ENCODE data around the gene VAMP1.
"Not testable (repeated sequence)": the region's sequence is repeated elsewhere in the genome, so short reads cannot be mapped to it uniquely, and the experiment has no call there.

Gene VAMP1

DNA sequence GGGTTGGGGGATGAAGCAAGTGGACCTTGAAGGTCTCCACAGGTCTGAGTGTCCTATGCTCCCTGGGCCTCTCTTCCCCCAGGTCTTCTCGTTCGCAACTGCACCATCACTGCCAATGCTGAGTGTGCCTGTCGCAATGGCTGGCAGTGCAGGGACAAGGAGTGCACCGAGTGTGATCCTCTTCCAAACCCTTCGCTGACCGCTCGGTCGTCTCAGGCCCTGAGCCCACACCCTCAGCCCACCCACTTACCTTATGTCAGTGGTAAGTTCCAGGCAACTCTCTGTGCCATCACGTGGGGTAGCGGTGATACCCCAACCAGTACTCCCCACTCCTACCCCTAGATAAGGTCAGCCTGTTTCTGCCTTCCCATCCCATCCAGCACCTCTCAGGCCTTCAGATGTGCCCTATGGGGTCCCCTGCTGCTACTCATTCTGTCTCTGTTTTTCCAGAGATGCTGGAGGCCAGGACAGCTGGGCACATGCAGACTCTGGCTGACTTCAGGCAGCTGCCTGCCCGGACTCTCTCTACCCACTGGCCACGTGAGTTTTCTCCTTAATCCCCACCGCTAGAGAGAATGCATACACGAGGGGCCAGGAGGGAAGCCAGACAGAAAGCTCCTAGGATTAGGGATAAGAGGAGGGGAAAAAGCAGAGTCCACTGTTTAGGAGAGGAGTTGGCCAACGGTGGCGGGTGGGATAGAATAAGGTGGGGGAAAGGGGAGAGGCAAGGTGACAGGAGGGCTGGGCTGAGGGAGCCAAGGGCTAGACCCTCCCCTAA, 20.2 kb downstream of the VAMP1 start:
- no peak for DNase-seq

DNA sequence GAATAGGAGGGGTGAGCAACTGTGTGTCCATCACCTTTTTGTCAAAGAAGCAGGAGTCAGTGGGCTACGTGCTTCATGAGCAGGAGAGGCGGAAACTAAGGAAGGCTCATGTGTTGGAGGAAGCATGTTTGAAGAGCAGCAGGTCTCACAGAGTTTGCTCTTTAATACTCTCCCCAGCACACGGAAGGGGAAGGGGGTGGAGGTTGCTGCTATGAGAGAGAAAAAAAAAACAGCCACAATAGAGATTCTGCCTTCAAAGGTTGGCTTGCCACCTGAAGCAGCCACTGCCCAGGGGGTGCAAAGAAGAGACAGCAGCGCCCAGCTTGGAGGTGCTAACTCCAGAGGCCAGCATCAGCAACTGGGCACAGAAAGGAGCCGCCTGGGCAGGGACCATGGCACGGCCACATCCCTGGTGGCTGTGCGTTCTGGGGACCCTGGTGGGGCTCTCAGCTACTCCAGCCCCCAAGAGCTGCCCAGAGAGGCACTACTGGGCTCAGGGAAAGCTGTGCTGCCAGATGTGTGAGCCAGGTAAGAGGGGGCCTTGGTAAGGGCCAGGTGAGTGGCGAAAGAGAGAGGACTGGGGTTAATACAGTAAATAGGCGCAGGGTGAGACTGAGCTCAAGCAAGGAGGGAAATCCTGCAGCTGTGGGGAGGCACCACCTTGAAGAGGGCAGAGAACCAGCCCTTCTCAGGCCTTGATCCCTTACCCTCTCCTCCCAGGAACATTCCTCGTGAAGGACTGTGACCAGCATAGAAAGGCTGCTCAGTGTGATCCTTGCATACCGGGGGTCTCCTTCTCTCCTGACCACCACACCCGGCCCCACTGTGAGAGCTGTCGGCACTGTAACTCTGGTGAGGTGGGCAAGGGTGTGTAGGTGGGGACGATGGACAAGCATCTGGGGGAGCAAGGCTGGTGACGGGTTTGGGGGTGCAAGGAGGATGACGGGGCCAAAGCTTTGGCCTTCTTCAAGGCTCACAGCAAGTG, 25.5 kb downstream of the VAMP1 start, which contains the start of gene CD27:
Gene CD27, plus strand, starts transcription at position 252 of the 985 bp plus-strand sequence. Its CDS starts 141 bp downstream, at position 393.
- DNase-seq, result no peak

DNA sequence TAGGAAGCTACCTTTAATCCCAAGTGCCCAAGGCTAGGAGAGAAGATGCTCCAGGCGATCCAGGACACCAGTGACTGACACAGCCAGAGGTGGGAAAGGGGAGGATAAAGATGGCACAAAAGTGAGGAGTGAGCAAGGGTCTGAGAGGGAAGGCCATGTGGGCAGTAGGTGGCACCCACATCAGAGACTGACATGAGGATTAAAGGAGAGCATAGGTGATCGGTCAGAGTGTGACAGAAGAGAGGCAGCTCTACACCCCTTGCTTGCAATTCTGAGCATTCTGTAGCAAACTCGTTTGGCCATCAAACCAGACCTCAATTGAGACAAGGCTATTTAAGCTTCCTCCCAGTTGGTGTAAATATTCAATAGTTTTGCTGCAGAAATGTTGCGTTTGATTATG, 26.4 kb downstream of the VAMP1 start:
- DNase-seq, result no peak

DNA sequence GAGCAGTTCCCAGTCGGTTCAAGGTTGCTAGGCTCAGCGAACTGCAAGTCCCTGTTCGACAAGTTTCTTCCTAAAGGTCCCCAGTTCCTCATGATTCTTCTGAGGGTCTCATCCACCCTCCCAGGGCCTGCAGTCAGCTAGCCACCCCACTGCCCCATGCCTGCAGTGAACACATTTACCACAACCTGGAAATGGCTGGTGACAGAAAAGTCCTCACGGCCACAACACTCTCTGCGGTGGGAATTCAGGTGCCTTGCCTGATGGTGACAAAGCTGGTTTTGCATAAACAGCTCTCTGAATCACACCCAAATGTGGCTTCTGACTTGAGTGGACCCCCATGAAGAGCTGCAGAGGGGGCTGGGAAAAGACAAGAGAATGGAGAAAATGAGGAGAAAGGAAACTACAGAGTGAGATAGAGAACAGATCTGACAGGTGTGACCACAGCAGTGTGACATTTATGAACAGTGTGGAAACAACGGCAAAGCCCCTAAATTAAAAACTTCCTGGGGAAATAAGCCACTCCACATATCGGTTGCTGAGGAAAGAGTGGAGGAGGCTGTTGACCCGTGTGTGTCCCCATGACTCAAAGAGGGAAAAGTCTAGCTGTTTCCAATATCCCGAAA, 27.0 kb downstream of the VAMP1 start:
- DNase-seq, result no peak

DNA sequence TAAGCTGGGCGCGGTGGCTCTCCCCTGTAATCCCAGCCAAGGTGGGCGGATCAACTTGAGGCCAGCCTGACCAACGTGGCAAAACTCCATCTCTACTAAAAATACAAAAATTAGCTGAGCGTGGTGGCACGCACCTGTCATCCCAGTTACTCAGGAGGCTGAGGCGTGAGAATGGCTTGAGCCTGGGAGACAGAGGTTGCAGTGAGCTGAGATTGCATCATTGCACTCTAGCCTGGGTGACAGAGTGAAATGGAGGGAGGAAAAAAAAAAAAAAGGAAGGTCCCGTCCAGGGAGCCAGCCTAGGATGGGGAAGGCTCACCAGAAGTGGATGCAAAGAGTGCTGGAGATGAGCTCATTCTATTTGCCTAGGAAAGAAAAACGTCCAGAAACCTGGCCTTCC, 27.6 kb downstream of the VAMP1 start:
- no peak for DNase-seq

DNA sequence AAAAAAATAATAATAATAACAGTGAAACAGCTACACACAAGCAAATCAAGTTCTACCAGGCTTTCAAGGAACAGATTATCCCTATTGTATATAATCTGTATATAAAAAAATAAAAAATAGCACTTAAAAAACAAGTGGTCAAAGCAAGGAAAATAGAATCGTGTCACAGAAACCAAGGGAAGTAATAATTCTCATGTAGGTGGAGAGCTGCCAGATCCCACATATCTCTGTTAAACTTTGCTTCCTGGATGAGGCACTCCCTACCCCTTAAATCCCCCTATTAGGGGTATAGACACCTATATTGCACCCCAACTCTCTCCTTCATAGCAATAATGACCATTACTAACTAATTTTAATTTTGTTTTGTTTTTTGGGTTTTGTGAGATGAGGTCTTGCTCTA, 30.1 kb downstream of the VAMP1 start:
- DNase-seq, result no peak

DNA sequence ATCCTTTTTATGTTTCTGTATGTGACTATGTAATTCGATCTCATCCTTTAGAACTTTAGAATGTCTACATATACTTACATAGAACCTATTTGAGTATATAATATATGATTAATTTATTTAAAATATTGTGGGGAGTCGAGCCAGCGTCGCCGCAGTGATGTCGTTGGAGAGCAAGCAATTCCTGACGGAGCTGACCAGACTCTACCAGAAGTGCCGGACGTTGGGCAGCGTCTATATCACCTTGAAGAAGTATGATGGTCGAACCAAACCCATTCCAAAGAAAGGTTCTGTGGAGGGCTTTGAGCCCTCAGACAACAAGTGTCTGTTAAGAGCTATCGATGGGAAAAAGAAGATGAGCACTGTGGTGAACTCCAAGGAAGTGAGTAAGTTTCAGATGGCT, 32.1 kb downstream of the VAMP1 start:
- no peak for DNase-seq

DNA sequence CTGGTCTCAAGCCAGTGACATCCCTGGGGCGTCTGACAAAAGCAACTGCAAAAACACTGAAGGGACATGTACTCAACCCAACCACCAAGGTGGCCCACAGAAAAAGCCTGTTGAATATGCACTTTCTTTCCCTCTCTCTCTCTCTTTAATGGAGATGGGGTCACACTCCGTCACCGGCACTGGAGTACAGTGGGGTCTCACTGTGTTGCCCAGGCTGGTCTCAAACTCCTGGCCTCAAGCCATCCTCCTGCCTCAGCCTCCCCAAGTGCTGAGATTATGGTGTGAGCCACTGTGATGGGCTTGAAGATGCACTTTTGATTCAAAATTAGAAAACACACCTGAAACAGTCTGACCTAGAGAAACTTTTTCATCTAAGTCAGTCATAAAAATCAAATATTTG, 32.9 kb downstream of the VAMP1 start:
- no peak for DNase-seq

DNA sequence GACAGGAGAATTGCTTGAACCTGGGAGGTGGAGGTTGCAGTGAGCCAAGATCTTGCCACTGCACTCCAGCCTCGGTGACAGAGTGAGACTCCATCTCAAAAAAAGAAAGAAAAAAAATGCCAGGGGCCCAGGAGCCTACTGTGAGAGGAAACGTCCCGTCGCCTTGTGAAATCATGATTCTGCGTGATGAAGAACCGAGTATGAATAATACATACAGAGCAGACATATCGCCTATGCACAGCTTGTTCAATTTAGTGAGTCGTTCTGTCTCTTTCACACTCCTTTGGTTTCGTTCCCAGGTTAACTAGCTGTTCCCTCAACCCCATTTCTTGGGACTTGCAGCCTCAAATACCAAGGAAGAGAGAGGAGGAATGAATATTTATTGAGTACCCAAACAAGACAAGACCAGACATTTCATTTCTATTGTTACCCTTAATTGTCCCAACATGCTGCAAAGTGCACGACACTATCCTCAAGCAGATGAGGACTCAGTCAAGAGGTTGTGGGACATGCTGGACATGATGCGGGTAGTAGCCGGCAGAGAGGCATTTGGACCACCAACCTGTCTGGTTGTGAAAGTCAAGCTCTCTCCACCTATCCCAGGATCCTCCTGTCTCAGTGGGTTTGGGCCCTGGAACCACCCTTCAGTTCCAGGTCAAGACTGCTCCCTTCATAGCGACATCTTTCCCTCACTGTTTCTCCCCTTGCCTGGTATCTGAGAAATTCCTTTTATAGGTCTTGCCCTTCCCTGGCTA, 34.3 kb downstream of the VAMP1 start:
- no peak for DNase-seq

DNA sequence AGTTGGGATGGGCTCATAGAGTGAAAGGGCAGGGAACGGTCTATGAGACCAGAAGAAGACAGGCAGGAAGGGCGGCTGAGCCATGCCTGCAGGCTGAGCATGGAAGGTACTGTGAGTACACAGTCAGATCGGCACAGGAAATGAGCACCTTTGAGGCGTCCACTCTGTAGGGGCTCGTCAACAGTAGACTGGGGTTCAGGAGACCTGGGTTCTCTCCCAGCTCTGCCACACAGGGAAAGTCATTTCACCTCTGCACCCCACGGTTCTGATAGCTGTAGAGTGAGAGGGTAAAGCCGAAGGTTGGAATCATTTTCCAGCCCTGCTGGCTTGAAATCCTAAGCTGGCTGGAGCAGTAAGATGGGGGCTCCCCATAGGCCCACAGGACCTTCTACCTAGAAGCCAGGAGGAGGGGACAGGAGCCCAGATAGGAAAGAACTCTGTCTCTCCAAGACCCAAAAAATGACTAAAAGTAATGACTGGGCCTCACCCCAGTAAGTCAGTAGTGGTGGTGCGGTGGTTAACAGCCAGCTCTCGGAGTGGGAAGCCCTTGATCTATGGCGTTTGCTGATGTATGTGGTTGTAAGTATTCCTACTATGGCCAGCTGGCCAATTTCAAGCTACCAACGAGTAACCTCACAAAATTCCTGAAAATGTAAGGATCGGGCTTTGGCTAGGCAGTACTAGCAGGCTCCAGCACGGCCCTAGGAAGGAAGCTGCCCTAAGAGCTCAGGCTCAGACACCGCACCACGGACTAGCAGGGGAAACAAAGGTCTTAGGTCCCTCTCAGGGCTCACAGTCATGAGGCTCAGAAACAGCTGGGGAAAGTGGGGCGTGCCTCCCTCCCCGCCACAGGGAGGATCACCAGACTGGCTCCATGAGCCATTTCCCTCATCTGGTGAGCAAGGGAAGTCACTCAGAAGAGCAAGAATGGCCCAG, 36.0 kb downstream of the VAMP1 start:
- DNase-seq, result no peak

DNA sequence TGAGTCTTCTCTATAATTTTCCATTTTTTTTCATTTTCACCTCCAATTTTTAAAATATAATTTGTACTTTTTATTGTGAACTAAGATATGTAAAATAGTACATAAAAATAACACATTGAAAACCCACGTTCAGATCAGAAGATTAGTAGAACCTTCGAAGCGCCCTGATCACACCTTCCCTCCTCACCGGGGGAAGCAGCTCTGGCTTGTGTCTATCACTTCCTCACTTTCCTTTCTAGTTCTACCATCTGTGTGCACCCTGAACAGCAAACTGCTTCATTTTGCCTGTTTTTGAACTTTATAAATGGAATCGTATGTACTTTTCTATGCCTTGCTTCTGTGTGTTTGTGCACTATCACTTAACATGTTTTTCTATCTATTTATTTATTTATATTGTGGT, 37.5 kb downstream of the VAMP1 start:
- no peak for DNase-seq

DNA sequence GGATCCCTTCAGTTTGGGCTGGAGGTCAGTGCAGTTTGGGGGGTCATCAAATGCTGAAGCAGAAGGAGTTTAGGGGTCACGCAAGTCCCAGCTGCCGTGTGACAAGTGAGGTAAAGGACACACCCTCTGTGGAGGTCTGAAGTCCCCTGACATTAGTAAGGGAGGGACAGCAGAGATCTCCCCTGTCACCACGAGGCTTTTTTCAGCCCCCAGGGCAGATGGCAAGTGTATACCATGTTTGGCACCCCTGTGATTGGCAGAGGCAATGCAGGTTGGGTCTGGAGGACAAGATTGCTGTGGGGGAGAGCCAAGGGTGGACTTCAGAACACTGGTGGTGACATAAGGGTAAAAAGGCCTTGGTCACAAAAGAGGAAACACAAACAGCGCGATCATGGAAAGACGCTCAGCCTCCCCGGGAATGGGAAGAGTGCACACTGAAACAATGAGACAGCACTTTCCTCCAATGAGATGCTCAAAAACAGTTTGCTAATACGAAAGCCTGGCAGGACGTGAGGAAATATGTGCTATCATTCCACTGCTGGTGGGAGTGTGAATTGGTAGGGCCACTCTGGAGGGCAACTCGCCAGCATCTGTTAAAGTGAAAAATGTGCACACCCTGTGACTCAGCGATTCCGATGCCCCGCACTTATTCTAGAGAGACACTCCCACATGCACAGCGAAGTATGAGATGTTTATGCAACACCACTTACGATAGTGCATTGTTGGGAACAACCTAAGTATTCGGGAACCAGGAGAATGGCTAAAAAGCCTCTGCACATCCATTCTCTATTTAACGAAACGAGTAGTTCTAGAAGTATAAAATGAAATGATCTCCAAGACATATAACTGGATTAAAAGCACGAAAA, 40.1 kb downstream of the VAMP1 start:
- no peak for DNase-seq

DNA sequence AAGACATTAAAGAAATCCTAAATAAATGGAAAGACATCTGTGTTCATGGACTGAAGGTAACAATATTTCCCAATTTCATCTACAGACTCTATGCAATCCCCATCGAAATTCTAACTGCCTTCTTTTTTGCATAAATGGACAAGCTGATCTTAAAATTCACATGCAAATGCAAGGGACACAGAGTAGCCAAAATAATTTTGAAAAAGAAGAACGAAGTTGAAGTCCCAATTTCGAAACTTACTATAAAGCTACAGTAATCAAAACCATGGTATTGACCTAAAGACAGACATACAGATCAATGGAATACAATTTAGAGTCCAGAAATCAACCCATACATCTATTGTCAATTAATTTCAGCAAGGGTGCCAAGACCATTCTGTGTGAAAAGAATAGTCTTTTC, 42.2 kb downstream of the VAMP1 start:
- no peak for DNase-seq

DNA sequence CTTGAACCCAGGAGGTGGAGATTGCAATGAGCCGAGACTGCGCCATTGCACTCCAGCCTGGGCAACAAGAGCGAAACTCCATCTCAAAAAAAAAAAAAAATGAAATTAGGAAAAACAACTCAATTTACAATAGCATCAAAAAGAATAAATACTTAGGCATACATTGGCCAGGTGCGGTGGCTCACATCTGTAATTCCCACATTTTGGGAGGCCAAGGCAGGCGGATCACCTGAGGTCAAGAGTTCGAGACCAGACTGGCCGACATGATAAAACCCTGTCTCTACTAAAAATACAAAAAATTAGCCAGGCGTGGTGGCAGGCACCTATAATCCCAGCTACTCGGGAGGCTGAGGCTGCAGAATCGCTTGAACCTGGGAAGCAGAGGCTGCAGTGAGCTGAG, 42.7 kb downstream of the VAMP1 start:
- DNase-seq, result not testable (repeated sequence)

DNA sequence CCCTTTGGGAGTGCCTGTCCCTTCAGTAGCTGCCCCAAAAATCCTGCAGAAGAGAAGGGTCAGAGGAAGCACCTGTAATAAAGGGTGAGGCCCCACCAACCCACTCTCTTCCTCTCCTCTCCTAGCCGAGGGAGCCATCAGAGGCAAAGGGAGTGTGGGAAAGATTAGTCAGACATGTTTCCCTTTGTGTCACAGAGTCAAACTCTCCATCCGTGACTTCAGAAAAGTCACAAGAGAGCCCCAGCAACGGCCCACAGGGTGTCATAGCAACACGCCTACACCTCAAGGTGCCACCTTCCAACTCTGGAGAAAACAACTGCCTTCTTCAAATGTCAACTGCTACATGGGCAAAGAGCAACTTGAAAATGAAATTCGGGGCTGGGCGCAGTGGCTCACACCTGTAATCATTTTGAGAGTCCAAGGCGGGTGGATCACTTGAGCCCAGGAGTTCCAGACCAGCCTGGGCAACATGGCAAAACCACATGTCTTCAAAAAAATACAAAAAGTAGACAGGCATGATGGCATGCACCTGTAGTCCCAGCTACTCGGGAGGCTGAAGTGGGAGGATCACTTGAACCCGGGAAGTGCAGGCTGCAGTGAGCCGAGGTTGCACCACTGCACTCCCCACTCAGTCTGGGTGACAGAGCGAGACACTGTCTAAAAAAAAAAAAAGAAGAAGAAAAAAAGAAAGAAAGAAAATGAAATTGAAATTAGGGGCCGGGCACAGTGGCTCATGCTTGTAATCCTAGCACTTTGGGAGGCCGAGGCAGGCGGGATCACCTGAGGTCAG, 43.4 kb downstream of the VAMP1 start:
- DNase-seq, result no peak

DNA sequence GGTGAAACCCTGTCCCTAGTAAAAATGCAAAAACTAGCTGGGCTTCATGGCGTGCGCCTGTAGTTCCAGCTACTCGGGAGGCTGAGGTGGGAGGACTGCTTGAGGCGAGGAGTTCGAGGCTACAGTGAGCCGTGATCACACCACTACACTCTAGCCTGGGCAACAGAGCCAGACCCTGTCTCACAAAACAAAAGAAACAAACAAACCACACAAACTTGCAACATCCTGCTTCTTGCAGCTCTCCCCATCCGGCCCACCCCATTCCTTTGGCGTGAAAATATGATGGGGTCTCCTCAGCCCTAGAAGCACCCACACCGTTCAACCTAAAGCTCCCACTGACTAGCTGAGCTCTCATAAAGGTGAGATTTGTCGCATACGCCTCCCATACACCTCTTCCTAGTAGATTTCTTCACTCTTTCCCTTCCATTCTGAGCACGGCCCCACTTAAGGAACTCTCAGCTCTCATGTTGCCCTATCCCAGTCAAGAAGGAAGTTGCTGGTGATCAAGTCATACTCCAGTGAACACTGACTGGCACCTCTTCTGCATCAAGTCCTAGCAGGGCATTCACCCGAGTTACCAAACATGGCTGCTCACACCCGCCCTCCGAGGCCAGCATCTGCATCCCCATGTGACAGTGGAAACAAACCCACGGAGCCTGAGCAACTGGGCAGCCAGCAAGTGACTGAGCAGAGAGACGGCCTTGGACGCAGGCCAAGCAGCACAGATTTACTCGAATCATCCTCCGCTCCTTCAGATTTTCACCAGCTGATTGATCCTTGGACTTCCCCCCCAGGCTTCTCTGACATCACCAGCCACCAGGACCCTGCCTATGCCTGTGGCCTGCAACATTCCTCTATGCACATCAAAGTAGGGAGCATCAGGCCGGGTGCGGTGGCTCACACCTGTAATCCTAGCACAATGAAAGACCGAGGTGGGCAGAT, 44.6 kb downstream of the VAMP1 start:
- DNase-seq, result no peak

DNA sequence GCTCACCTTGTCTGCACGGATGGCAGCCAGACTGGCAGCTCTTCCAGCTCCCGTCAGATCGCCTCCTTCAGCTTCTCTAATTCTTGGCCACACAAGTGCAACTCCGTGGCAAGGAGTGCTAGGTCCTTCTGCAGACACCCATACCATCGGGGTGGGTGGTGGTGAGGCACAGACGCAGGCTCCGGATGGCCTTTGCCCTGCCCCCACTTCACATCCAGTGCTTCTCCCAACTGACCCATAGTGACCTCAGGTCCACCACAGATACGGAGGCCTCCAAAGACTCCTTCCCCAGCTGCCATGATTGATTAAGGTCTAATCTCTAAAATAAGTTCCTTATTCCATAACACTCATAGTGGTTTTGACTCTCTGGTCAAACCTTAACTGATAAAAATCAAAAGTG, 45.6 kb downstream of the VAMP1 start:
- no peak for DNase-seq

DNA sequence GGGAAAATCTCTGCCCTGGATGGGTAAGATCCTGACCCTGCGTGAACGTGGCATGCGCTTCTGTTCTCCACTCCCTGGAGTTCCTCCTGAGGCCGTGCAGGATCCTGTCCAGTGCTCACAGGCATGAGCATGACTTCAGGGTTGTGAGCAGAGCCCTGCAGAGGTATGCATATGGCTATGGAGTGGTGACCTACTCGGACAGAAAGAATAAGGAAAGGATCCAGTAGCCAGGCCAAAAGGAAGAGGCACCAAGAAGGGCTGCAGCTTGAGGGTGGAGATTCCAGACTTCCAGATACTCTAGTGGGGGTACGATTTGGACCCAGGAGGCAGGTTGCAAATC, 46.5 kb downstream of the VAMP1 start:
- DNase-seq, result no peak
